NCI-H2196 treated with DMSO at 0.1 percent for 48 hours (cell line): Measurements from ENCODE around the gene PPL.
"Not testable (repeated sequence)": the region's sequence is repeated elsewhere in the genome, so short reads cannot be mapped to it uniquely, and the experiment has no call there.

Source experiments
- DNase-seq: peaks from one replicate; lab custom pipeline; 2025; ENCODE audit not compliant: unreplicated experiment; lab: John Stamatoyannopoulos, UW

The PPL gene

GRCh38 chr16:4936181-4936990 lies 562 bp downstream of the PPL start:
- DNase-seq = peak; percentile 55

DNA sequence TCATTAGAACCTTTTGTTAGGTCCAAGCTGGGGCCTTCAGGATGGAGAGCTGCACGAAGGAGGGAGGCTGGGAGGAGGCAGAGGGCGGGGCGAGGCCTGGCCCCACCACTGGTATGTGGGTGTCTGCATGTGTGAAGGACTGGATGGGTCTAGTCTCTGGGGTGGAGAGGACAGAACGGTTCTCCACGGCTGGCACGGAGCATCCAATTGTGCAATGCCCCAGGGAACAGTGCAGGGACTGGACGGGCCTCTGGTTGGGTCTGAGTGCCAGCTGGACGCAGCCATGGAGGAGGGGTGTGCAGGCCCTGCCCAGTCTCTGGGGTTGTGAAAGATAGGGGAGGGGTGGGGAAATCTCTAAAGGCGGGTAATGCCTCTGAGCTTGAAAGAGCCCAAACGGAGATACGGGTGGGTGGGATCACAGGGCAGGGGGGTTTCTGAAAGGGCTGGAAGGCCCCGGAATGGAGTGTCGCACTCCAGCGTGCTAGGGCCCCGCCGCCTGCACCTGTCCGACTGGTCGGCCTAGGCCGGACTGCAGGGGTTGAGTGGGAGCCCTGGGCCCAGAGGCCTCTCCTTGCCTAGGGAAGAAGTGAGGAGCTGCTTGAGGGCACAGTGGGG lies 1.6 kb downstream of the PPL start:
- DNase-seq = no peak

GRCh38 chr16:4934591-4934990 lies 2.4 kb downstream of the PPL start:
- no peak for DNase-seq

DNA sequence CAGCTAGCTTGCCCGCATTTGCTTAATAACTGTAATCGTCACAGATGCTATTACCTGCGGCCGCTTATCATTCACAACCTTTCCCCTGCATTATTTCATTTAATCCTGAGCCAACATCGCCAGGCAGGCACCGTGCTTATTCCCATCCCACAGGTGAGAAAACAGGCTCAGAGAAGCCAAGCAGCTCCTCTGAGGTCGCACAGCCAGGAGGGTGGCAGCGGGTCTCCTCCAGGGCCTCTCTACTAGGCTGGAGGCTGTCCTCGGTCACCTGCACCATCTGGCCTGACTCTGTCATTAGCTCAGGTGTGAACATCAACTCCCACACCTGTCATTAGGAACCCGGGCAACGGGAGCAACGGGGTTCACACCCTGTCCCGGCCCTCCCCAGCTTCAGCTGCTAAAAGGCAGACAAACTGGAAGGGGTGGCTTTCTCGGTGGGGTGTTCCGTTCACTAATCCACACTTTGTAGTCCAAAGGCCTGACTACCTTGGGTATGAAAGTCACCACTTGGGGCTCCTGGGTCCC lies 3.0 kb downstream of the PPL start:
- DNase-seq = no peak

DNA sequence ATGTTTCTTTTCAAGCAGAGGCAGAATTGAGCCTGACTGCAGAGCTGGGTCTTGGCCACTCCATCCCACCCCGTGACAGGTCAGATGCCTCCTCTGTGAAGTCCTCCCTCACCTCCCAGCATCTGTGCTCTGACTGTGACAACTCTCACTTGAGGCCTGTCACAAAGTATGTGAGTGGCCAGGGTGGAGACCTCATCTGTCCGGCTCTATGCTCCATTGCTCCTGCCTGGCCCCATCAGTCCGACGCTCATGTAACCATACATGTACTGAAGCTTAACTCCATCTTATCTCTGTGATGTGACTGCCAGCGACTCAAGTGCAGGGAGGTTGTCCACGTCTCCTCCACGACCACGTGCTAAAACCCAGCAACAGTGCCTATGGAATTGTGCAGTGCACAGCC lies 3.5 kb downstream of the PPL start:
- no peak for DNase-seq

GRCh38 chr16:4931381-4931780 lies 5.6 kb downstream of the PPL start:
- DNase-seq = no peak

DNA sequence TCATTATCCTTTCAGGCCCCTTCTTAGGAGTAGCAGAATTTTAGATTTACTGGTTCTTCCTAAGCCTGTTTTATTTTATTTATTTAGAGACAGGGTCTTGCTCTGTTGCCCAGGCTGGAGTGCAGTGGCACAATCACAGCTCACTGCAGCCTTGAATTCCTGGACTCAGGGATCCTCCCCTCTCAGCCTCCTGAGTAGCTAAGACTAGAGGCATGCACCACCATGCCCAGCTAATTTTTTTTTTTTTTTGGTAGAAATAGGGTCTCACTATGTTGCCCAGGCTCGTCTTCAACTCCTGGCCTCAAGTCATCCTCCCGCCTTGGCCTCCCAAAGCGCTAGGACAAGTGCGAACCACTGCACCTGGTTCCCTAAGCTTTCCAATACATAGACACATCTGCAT lies 7.3 kb downstream of the PPL start:
- DNase-seq = not testable (repeated sequence)

GRCh38 chr16:4928227-4928626 lies 8.7 kb downstream of the PPL start:
- DNase-seq = no peak

DNA sequence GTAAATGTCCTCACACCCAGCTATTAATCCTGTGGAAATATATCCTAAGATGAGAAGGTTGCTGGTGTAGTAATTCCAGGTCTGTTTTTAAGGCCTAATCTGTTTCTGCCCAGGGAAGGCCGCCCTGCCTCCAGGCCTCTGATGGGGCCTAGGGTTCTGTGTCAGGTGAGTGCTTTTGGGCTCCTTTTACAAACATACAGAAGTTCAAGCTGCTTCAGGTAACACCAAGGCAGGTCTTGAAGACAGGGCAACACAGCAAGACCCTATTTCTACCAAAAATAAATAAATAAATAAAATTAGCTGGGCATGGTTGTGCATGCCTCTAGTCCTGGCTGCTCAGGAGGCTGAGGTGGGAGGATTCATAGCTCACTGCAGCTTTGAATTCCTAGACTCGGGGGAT lies 9.3 kb downstream of the PPL start:
- no peak for DNase-seq

DNA sequence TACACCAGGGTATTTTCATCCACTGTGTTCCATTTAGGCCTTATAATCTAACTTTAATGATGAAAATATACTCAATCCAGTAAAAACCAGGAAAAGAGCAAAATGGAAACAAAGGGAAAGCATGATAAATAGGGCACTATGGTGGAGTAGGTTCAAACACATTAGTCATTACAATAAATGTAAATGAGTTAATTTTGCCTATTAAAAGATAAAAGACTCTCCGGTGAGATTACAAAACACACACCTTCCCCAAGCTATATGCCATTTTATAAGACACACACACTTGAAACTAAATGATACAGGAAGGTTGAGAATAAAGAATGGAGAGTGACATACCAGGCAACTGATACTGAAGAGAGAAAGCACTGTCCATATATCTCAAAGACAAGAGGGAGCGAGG lies 10.0 kb downstream of the PPL start:
- DNase-seq = no peak

DNA sequence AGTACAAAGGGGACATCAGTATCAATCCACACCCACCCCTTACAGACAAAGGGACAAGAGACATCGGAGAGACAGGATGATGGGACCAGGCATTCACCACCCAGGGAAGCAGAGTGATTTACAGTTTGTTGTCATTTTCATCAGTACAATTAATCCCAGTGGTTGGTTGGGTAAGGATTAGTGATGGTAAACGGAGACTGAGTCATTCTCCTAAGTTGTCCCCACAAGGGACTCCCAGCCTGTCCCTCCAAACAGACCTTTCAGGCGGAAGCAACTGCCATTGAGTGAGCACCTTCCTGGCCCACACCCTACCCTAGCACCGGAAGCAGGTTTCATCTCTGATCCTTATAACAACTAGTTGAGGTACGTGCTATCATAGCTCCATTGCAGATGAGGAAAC lies 11.2 kb downstream of the PPL start:
- no peak for DNase-seq

GRCh38 chr16:4925293-4925607 lies 11.7 kb downstream of the PPL start:
- no peak for DNase-seq

DNA sequence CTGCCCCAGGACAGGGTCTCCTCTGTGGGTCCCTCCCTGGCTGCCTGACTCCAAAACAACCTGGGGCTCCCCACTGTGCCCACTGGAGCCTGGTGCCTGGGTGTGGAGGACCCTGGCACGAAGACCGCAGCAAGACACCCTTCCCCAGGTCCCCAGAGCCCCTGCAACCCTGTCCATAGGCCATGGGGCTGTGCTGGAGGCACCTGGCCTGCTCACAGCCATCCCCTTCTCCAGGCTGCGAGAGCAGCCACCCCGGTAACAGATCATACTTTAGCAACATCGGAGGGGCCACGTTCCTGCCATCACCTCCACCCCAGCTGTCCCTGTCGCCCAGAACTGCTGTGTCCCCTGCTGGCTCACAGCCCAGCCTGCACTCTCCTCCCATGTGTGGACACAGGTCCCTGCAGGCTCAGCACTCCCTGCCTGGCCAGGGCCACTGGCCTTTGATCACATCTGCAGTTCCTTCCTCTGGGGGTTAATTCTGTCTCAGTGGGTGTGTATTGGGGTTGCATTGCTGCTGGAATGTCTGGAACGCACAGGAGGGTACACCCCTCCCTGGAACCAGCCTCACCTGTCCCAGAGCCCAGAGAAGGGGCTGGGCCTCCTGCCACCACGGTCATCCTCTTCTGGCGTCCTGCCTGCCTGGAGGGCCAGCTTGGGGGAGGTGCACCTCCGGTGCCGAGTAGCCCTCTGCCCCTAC lies 12.2 kb downstream of the PPL start:
- DNase-seq = peak; percentile 39

DNA sequence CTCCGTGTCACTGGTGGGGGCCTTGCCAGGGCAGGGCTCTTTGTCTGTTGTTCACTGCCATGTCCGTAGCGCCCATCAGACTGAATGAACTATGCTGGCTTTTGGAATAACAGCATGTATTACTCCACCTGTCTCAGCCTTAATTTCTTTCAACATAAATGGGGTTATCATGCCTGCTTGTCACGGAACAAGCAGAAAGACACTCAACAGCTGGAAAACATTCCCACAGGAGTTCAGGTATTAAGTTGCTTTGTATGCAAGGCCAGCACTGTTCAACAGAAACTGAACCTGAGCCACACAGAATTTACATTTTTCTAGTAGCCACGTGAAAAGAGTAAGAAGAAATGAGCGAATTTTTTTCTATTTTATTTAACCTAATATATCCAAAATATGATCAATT lies 13.1 kb downstream of the PPL start:
- DNase-seq = no peak

GRCh38 chr16:4922721-4923342 lies 14.1 kb downstream of the PPL start:
- no peak for DNase-seq

GRCh38 chr16:4920826-4921225 lies 16.1 kb downstream of the PPL start:
- DNase-seq = no peak

DNA sequence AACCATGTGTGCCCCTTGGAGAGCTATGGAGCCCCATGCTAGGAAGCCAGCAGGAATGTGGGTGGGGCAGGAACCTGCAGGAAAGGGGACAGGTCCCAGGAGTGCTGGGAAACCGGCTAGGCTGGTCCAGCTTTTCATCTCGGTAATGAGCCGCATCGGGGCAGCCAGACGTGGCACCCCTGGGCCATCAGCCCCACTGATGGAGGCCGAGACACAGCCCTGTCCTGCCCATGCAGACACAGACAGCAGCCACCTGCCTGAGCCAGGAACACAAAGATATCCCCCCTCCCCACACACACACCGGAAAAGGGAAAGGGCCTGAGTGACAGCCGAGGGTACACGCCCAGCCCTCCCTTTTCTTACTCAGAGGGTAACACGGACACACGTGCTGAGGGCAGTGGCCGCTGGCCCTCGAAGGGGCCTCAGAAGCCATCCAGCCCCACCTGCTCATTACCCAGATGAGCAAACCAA lies 18.1 kb downstream of the PPL start:
- no peak for DNase-seq

DNA sequence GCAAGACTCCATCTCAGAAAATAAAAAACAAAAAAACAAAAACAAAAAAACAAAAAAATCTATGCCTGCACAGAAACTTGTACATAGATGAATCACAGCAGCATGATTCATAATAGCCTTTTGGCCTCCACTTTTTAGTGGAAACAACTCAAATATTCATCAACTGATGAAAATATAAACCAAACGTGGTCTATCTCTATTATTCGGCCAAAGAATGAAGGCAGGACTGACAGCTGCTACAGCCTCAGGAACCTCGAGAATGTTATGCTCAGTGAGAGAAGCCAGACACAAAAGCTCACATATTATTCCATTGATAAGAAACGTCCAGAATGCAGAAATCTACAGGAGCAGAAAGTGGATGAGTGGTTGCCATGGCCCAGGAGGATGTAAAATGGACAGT lies 19.8 kb downstream of the PPL start:
- DNase-seq = no peak

DNA sequence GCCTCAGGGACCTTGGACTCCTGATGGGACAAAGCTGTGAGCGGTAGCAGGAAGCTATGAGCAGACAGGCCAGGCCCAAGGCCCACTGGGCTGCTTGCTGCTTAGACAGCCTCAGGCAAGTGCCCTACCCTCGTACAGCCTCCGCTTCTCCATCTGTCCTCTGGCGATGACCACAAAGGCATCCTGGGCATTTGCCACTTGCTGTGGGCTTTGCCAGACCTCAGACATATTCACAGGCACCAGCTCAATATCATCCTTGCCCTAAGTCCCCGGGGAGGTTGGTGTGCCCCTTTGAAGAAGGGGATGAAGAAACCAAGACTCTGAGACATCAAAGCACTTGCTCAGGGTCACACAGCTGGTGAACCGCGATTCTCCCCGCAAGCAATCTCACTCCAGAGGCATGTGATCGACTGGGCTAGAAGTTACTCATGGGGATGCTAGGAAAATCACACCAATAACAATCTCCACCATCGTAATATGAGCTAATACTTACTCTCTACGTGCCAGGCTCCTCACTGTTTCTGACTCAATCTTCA lies 21.7 kb downstream of the PPL start:
- no peak for DNase-seq

DNA sequence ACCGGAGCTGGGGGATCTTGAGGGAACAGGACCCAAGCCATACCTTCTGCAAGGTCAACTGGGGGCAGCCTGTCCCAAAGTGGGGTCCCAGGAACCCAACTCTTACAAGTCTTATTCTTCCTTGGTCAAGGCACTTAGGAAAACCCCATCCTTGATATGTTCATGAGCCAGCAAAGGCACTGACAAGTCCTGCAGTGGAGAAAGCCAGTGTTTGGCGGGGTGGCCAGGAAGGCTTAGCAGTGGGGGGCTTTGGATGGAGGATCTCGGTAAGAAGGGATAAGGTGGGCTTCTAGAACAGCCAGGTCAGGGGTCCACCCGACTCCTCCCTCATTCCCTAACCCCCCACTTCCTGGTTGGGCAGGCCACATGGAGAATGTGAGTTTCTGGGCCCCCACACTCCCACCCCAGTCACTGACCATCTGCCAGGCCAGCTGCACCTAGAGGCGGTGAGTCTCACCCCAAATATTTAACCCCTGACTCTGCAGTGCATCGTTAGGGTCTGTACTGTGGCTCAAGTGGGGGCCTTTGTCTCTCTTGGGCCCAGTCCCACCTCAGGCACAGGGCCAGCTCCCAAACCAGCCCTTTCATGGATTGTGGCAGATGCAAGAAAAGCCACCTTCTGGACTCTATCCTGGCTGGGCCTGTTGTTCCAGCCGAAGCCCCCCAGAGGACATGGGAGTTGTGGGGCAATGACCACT lies 22.3 kb downstream of the PPL start:
- no peak for DNase-seq
